GM12865 (cell line): ENCODE measurements around the gene TLL1.
A peak's percentile ranks its signal among the peaks of the same experiment; 100 is the strongest.

Experiments used
- DNase-seq: peaks from one replicate; pipeline ENCODE4 v3.0.0; 2010; ENCODE audit warnings: low read depth
- H3K4me3 ChIP-seq: 2 replicates; pipeline ENCODE4 v1.5.1; 2011; ENCODE audit warnings: mild to moderate bottlenecking, low read depth, low read length, control low read depth
- CTCF ChIP-seq: IDR thresholded peaks from 2 replicates; pipeline ENCODE4 v1.5.1; 2011; ENCODE audit warnings: low read length, control low read depth, low read depth, inconsistent platforms; ENCODE audit not compliant: insufficient read depth; ENCODE audit errors: missing control alignments

Gene TLL1

GRCh38 chr4:165866019-165866650, 6.9 kb upstream of the TLL1 start:
- TF ChIP-seq CTCF: no peak
- no peak overlapping the region for H3K4me3 ChIP-seq
- DNase-seq: no peak

- no peak for TF ChIP-seq CTCF
- DNase-seq: no peak
- H3K4me3 ChIP-seq: no peak overlapping the region
Observed at GRCh38 chr4:165867961-165868360, 5.1 kb upstream of the TLL1 start.

- H3K4me3 ChIP-seq: no peak overlapping the region
- no peak for TF ChIP-seq CTCF
- DNase-seq: peak; percentile 11
Observed at GRCh38 chr4:165873298-165874071, 448 bp downstream of the TLL1 start.

- H3K4me3 ChIP-seq: no peak overlapping the region
- no peak for DNase-seq
- TF ChIP-seq CTCF: no peak
Observed at GRCh38 chr4:165874072-165874790, 1.2 kb downstream of the TLL1 start.

- no peak overlapping the region for H3K4me3 ChIP-seq
- no peak for TF ChIP-seq CTCF
- no peak for DNase-seq
Observed at GRCh38 chr4:165874791-165875371, 1.8 kb downstream of the TLL1 start.

GRCh38 chr4:165875446-165875845, 2.4 kb downstream of the TLL1 start:
- no peak for TF ChIP-seq CTCF
- DNase-seq: no peak
- no peak overlapping the region for H3K4me3 ChIP-seq
